ENCODE results near the gene LAMA5. TPM values are rescaled to one million over a fixed set of nuclear protein-coding genes. Genes with fewer than 3 reads are reported as not detected.

Gene LAMA5
- total RNA-seq, 2 experiments from 2014 or later, result 53.3 to 162 TPM

GRCh38 chr20:62313460-62314338 lies 53.4 kb downstream of the LAMA5 start:
- no peak for DNase-seq (ENCODE audit: low spot score)
- POLR2A ChIA-PET, result no interaction called here
- Histone ChIP-seq H2AFZ (ENCODE audit: low read length) (no peak overlapping the region), H3K4me2 (ENCODE audit: low read length) (no peak overlapping the region), H3K79me2 (ENCODE audit: insufficient read depth, low read depth, low read length) (no peaks in the 10 kb centered on the region), H3K27ac (ENCODE audit: low read depth, low read length, poor library complexity, severe bottlenecking) (no peak overlapping the region), H3K9me2 (ENCODE audit: insufficient read depth, low read length) (no peaks in the 10 kb centered on the region), H3K4me1 (ENCODE audit: insufficient read depth, low read length, poor library complexity, severe bottlenecking) (no peaks in the 10 kb centered on the region), H3K36me3 (ENCODE audit: insufficient read depth, low read length) (peaks cover 53% of the 10 kb centered on the region), H3K4me3 (ENCODE audit: low read depth, low read length, poor library complexity, severe bottlenecking) (no peak overlapping the region), H3K9me3 (ENCODE audit: low read length) (no peaks in the 10 kb centered on the region), H4K20me1 (ENCODE audit: insufficient read depth, low read length) (no peaks in the 10 kb centered on the region)
- intact Hi-C loops (cut with micrococcal nuclease; ENCODE audit: unreplicated experiment), result no loop called here
- BruUV-seq (replicated peaks), result no TSS peak
- TF ChIP-seq CTCF (conservative IDR thresholded peaks at IDR 0.05; ENCODE audit: low read length), result no peak
- no peak for TF ChIP-seq EZH2phosphoT487 (IDR thresholded peaks at IDR 0.05; ENCODE audit: borderline replicate concordance, low read depth, low read length)
- CTCF ChIA-PET (ENCODE audit: unreplicated experiment), result no interaction called here

GRCh38 chr20:62313021-62313420 lies 54.1 kb downstream of the LAMA5 start:
- ChIA-PET CTCF (ENCODE audit: unreplicated experiment) (no interaction called here), POLR2A (no interaction called here)
- no peaks in the 10 kb centered on the region for H3K9me3 ChIP-seq (ENCODE audit: low read length)
- no peak for DNase-seq (ENCODE audit: low spot score)
- BruUV-seq (replicated peaks), result no TSS peak
- no peak overlapping the region for H3K4me3 ChIP-seq (ENCODE audit: low read depth, low read length, poor library complexity, severe bottlenecking)
- TF ChIP-seq EZH2phosphoT487 (IDR thresholded peaks at IDR 0.05; ENCODE audit: borderline replicate concordance, low read depth, low read length) (no peak), CTCF (conservative IDR thresholded peaks at IDR 0.05; ENCODE audit: low read length) (no peak)
- no peak overlapping the region for H2AFZ ChIP-seq (ENCODE audit: low read length)
- no peaks in the 10 kb centered on the region for H3K79me2 ChIP-seq (ENCODE audit: insufficient read depth, low read depth, low read length)
- no peaks in the 10 kb centered on the region for H4K20me1 ChIP-seq (ENCODE audit: insufficient read depth, low read length)
- no peaks in the 10 kb centered on the region for H3K9me2 ChIP-seq (ENCODE audit: insufficient read depth, low read length)
- H3K4me1 ChIP-seq (ENCODE audit: insufficient read depth, low read length, poor library complexity, severe bottlenecking), result no peaks in the 10 kb centered on the region
- intact Hi-C loops (cut with micrococcal nuclease; ENCODE audit: unreplicated experiment), result no loop called here
- H3K36me3 ChIP-seq (ENCODE audit: insufficient read depth, low read length), result peaks cover 57% of the 10 kb centered on the region
- H3K4me2 ChIP-seq (ENCODE audit: low read length), result no peak overlapping the region
- no peak overlapping the region for H3K27ac ChIP-seq (ENCODE audit: low read depth, low read length, poor library complexity, severe bottlenecking)

GRCh38 chr20:62312662-62312977 lies 54.5 kb downstream of the LAMA5 start:
- no peak overlapping the region for H2AFZ ChIP-seq (ENCODE audit: low read length)
- TF ChIP-seq CTCF (conservative IDR thresholded peaks at IDR 0.05; ENCODE audit: low read length), result no peak
- no peak for TF ChIP-seq EZH2phosphoT487 (IDR thresholded peaks at IDR 0.05; ENCODE audit: borderline replicate concordance, low read depth, low read length)
- H3K9me3 ChIP-seq (ENCODE audit: low read length), result no peaks in the 10 kb centered on the region
- H4K20me1 ChIP-seq (ENCODE audit: insufficient read depth, low read length), result no peaks in the 10 kb centered on the region
- no peak overlapping the region for H3K27ac ChIP-seq (ENCODE audit: low read depth, low read length, poor library complexity, severe bottlenecking)
- no peak overlapping the region for H3K4me2 ChIP-seq (ENCODE audit: low read length)
- intact Hi-C loops (cut with micrococcal nuclease; ENCODE audit: unreplicated experiment), result no loop called here
- no TSS peak for BruUV-seq (replicated peaks)
- no peaks in the 10 kb centered on the region for H3K9me2 ChIP-seq (ENCODE audit: insufficient read depth, low read length)
- POLR2A ChIA-PET, result no interaction called here
- H3K4me1 ChIP-seq (ENCODE audit: insufficient read depth, low read length, poor library complexity, severe bottlenecking), result no peaks in the 10 kb centered on the region
- DNase-seq (ENCODE audit: low spot score), result no peak
- CTCF ChIA-PET (ENCODE audit: unreplicated experiment), result no interaction called here
- peaks cover 61% of the 10 kb centered on the region for H3K36me3 ChIP-seq (ENCODE audit: insufficient read depth, low read length)
- H3K4me3 ChIP-seq (ENCODE audit: low read depth, low read length, poor library complexity, severe bottlenecking), result no peak overlapping the region
- H3K79me2 ChIP-seq (ENCODE audit: insufficient read depth, low read depth, low read length), result no peaks in the 10 kb centered on the region

Data from OCI-LY7 (cell line).